K562 (cell line): ENCODE data around the gene LLPH. TPM values are rescaled to one million over a fixed set of nuclear protein-coding genes. Genes with fewer than 3 reads are reported as not detected.

Experiments
- ATAC-seq: fragments of 200-7000 bp; cut with Tn5 transposase; 3 replicates; pipeline ENCODE4 v1.9.1; 2020; ENCODE audit warnings: moderate library complexity
- BruUV-seq: library from RNA; stranded (reverse); fragments of 400-500 nt; replicated peaks from 2 replicates; lab custom pipeline; 2021; lab: Mats Ljungman, UMichigan
- CTCF ChIA-PET: fragments of 300-600 bp; formaldehyde crosslinking; extraction: SDS; loops from one replicate; lab custom pipeline; 2021; ENCODE audit warnings: low intra/inter-chr PET ratio; lab: Yijun Ruan, JAX
- POLR2A ChIA-PET: fragments of 300-600, 350-650 bp; sonication (Branson Sonifier 250); formaldehyde crosslinking; extraction: SDS; loops from one replicate; lab custom pipeline; 2021; ENCODE audit warnings: antibody characterized with exemption, inconsistent platforms; lab: Yijun Ruan, JAX
- DNase-seq, 4 experiments: peaks; one replicate each; pipeline versions ENCODE4 v3.0.0 to v3.0.0-alpha.2; 2011 to 2018; ENCODE audit warnings: low spot score in 3 of 4, mixed read lengths in 3 of 4; ENCODE audit errors: extremely low read depth in 1 of 4
- FAIRE-seq: peaks from 2 replicates; lab custom pipeline; 2011; peaks lifted over from hg19 to GRCh38; lab: Jason Lieb, UNC
- H2AFZ ChIP-seq: 2 replicates; pipeline ENCODE4 v1.6.0; 2011; ENCODE audit warnings: low read depth, low read length, control low read depth, inconsistent platforms
- H3K27ac ChIP-seq: fragments of 200-600 bp; 3 replicates; pipeline ENCODE4 v1.8.0; 2011; ENCODE audit warnings: low read depth, mild to moderate bottlenecking, control low read depth, inconsistent platforms, low read length, moderate library complexity, mixed read lengths; ENCODE audit errors: extremely low read depth
- H3K27me3 ChIP-seq, 2 experiments: fragments of 300-600 bp in 1 of 2; 2 replicates in 1 of 2; 3 replicates in 1 of 2; pipeline versions ENCODE4 v1.6.0 to v1.8.0; 2011; ENCODE audit warnings: inconsistent platforms in 2 of 2, low read length in 2 of 2, mild to moderate bottlenecking in 1 of 2, mixed read lengths in 1 of 2, moderate library complexity in 1 of 2; ENCODE audit not compliant: control insufficient read depth in 2 of 2, insufficient read depth in 2 of 2
- H3K36me3 ChIP-seq: fragments of 300-600 bp; 3 replicates; pipeline ENCODE4 v1.8.0; 2011; ENCODE audit warnings: mild to moderate bottlenecking, low read length, inconsistent platforms; ENCODE audit not compliant: control insufficient read depth, insufficient read depth
- H3K4me1 ChIP-seq, 2 experiments: fragments of 200-600 bp in 1 of 2; replicated peaks in 1 of 2; 2 replicates in 1 of 2; 3 replicates in 1 of 2; pipeline versions ENCODE4 v1.5.1 to v1.8.0; 2011; ENCODE audit warnings: inconsistent platforms in 2 of 2, low read length in 2 of 2, mild to moderate bottlenecking in 1 of 2, mixed read lengths in 1 of 2, moderate library complexity in 1 of 2; ENCODE audit not compliant: control insufficient read depth in 2 of 2, insufficient read depth in 2 of 2
- H3K4me2 ChIP-seq: 2 replicates; pipeline ENCODE4 v1.6.1; 2011; ENCODE audit warnings: low read length, control low read depth, inconsistent platforms, mixed read lengths; ENCODE audit not compliant: insufficient read depth
- H3K4me3 ChIP-seq: fragments of 200-600 bp; sonication (generic), shearing (Covaris generic); 2 replicates; pipeline ENCODE4 v1.5.1; 2016; ENCODE audit warnings: control low read depth, inconsistent platforms
- H3K79me2 ChIP-seq: fragments of 200-600 bp; 3 replicates; pipeline ENCODE4 v1.8.0; 2011; ENCODE audit warnings: low read length, inconsistent platforms; ENCODE audit not compliant: control insufficient read depth, insufficient read depth
- H3K9ac ChIP-seq, 2 experiments: 2 replicates each; pipeline versions ENCODE4 v1.6.0 to v1.6.1; 2011; ENCODE audit warnings: low read depth in 2 of 2, low read length in 2 of 2, control low read depth in 1 of 2, inconsistent platforms in 1 of 2, mild to moderate bottlenecking in 1 of 2, mixed read lengths in 1 of 2; ENCODE audit not compliant: insufficient read depth in 1 of 2
- H3K9me1 ChIP-seq: one replicate; pipeline ENCODE4 v1.6.0; 2011; ENCODE audit warnings: inconsistent platforms, mild to moderate bottlenecking, low read length, moderate library complexity; ENCODE audit not compliant: control insufficient read depth, insufficient read depth
- H3K9me3 ChIP-seq: replicated peaks from 2 replicates; pipeline ENCODE4 v1.5.1; 2011; ENCODE audit warnings: low read depth, low read length, inconsistent platforms; ENCODE audit not compliant: control insufficient read depth, insufficient read depth
- H4K20me1 ChIP-seq: replicated peaks from 2 replicates; pipeline ENCODE4 v1.6.1; 2011; ENCODE audit warnings: low read length, inconsistent platforms, mixed read lengths; ENCODE audit not compliant: control insufficient read depth, insufficient read depth
- ERF ChIP-seq: fragments of 450-650 bp; formaldehyde crosslinking; IDR thresholded peaks from 2 replicates; pipeline ENCODE4 v1.4.0; 2020; ENCODE audit warnings: mild to moderate bottlenecking, mixed read lengths
- GATA2 ChIP-seq: sonication (generic); formaldehyde crosslinking; IDR thresholded peaks from 2 replicates; pipeline ENCODE4 v1.4.0; 2020; ENCODE audit warnings: mild to moderate bottlenecking, missing genetic modification reagents
- GTF2F1 ChIP-seq: IDR thresholded peaks from 2 replicates; pipeline ENCODE4 v1.6.1; 2011; ENCODE audit warnings: low read depth, low read length, improper control_type of control experiment
- NCOA1 ChIP-seq: fragments of 450-650 bp; IDR thresholded peaks from 2 replicates; pipeline ENCODE4 v1.6.1; 2016; ENCODE audit warnings: low read depth
- PHTF2 ChIP-seq: fragments of 250-450 bp; sonication (Bioruptor Pico); IDR thresholded peaks from 2 replicates; pipeline ENCODE4 v1.5.0; 2021; ENCODE audit warnings: mild to moderate bottlenecking
- SMAD3 ChIP-seq: fragments of 450-650 bp; formaldehyde crosslinking; conservative IDR thresholded peaks from 2 replicates; pipeline ENCODE4 v1.4.0; 2020; ENCODE audit warnings: mild to moderate bottlenecking
- SOX6 ChIP-seq: fragments of 450-650 bp; IDR thresholded peaks from 2 replicates; pipeline ENCODE4 v1.6.1; 2014; ENCODE audit warnings: mild to moderate bottlenecking
- TBL1XR1 ChIP-seq, 2 experiments: IDR thresholded peaks; 2 replicates each; pipeline ENCODE4 v1.6.1; 2012; ENCODE audit warnings: improper control_type of control experiment in 2 of 2, low read length in 2 of 2, mild to moderate bottlenecking in 1 of 2
- WGBS: fragments of 100-300 bp; shearing (Covaris generic); methylation state at CpG from one replicate; pipeline ENCODE4 v1.1.6; 2016; ENCODE audit warnings: low coverage, mixed read lengths; ENCODE audit not compliant: insufficient coverage; ENCODE audit errors: missing lambda C conversion rate; 5-methylcytosine and 5-hydroxymethylcytosine counted together
- in situ Hi-C: fragments of 300-500 bp; cut with MboI; formaldehyde crosslinking; loops from 4 replicates; pipeline ENCODE4 v1.15.0; 2018; ENCODE audit warnings: inconsistent platforms, mixed read lengths
- intact Hi-C: fragments of 100-400 bp; cut with micrococcal nuclease; formaldehyde crosslinking; loops from 2 replicates; pipeline ENCODE4 v1.14.2; 2022
- polyA plus RNA-seq, 8 experiments: library from polyadenylated mRNA; depleted of rRNA in 4 of 8; stranded (reverse) in 5 of 8; unstranded in 3 of 8; fragments of >200 nt; fragmentation: Nextera tagmentation in 2 of 8; fragmentation: Illumina TruSeq in 1 of 8; extraction: Ambion mirVana in 2 of 8; extraction: Trizol in 1 of 8; gene quantifications; 2 replicates each; pipeline versions ENCODE4 v1.2.1 to v1.2.3, GENCODE V29; 2011 to 2014; ENCODE audit warnings: inconsistent platforms in 1 of 8, missing spikeins in 1 of 8
- total RNA-seq, 7 experiments: library from RNA; depleted of rRNA in 6 of 7; stranded (reverse); fragments of >200 nt in 6 of 7; fragmentation: Illumina TruSeq in 2 of 7; extraction: Trizol in 2 of 7; gene quantifications; 2 replicates each; pipeline versions ENCODE4 v1.2.1 to v1.2.3, GENCODE V29; 2011 to 2021; ENCODE audit warnings: low replicate concordance in 1 of 7
- TF ChIP-seq, protein P1 (sequence below), 3 experiments: fragments of 200-800 bp in 1 of 3; sonication (Bioruptor generic) in 1 of 3; sonication (generic) in 1 of 3; formaldehyde crosslinking in 1 of 3; IDR thresholded peaks; 2 replicates each; pipeline versions ENCODE4 v1.6.1 to v1.8.0; 2016 to 2022; ENCODE audit warnings: mild to moderate bottlenecking in 2 of 3, missing compliant biosample characterization in 2 of 3, missing genetic modification characterization in 2 of 3, missing genetic modification reagents in 1 of 3

LLPH gene
- total and polyA plus RNA-seq, 9 of the 15 experiments (the other 6 are each of a cell fraction or from before 2014, with no cell fraction given), result 19.1 to 87.3 (median 59.6) TPM

DNA sequence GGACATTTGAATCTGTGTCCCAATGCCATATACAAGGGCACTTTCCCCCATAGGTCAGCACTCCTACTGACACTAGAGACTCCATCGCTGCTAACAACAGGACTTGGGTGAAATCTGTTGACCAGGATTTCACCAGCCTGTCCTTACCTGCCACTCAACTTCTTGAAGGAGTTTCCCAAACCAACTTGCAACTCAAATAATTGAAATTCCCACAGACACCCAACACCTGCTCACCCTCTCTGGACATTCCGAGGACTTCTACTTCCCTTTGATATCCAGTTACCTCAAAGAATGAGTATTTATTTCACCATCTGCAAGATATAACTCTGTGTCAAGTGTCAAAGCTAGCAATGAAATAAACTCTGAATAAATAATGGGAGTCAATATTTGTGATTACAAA, 44.6 kb downstream of the LLPH start:
- ATAC-seq, result no peak

More for the DNA sequence above, 44.6 kb downstream of the LLPH start:
- Histone ChIP-seq H3K36me3 (no peaks in the 10 kb centered on the region), H3K9ac (no peak overlapping the region), H3K4me3 (no peak overlapping the region), H3K9me1 (no peaks in the 10 kb centered on the region), H3K27me3 (peaks cover 2 to 8% of the 10 kb centered on the region in 2 experiments; a peak in 1 of 5 replicates), H3K27ac (no peak overlapping the region), H3K9me3 (no peaks in the 10 kb centered on the region), H3K4me2 (no peak overlapping the region), H4K20me1 (no peaks in the 10 kb centered on the region), H3K4me1 (no peaks in the 10 kb centered on the region), H2AFZ (no peak overlapping the region), H3K79me2 (no peaks in the 10 kb centered on the region)
- no peak for FAIRE-seq
- ChIA-PET CTCF (no interaction called here), POLR2A (no interaction called here)
- BruUV-seq, result no TSS peak
- 0% methylated on average over 2 of the region's 2 CpGs for WGBS
- intact Hi-C loops, result loop anchor here (5.0 to 10.0 kb wide), 3 partner anchors 529 to 1191 kb away; no protein-coding TSS in a partner anchor
- TF ChIP-seq SMAD3 (CRISPR knock-in tag) (no peak), PHTF2 (CRISPR knock-in tag) (no peak), SOX6 (no peak), NCOA1 (no peak), GTF2F1 (no peak), ERF (CRISPR knock-in tag) (no peak), TBL1XR1 (IDR thresholded peaks at IDR 0.05; ENCODE audit: low read length in 2 of 2) (no peak), GATA2 (no peak)
- TF ChIP-seq, protein P1, sequence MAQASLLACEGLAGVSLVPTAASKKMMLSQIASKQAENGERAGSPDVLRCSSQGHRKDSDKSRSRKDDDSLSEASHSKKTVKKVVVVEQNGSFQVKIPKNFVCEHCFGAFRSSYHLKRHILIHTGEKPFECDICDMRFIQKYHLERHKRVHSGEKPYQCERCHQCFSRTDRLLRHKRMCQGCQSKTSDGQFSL (CRISPR knock-in tag; IDR thresholded peaks at IDR 0.05), result no peak
- TF ChIP-seq, protein P1 (tag; IDR thresholded peaks at IDR 0.05), result no peak
- no peak for DNase-seq
- in situ Hi-C loops, result loop anchor here (10.0 kb wide), 2 partner anchors 781 to 1191 kb away; no protein-coding TSS in a partner anchor
